ENCODE measurements around the gene YIPF1.

Gene YIPF1

GRCh38 chr1:53889304-53890298, at the start of gene YIPF1:
TSS of gene YIPF1 (minus strand) at chr1:53889797. CDS start at chr1:53888937, 860 bp downstream.
- peak; percentile 86 to 91 (median 91) for DNase-seq

- no peak for DNase-seq
Observed at GRCh38 chr1:53938136-53938830, 48.7 kb upstream of the YIPF1 start.

- no peak for DNase-seq
Observed at GRCh38 chr1:53936430-53936829, 46.8 kb upstream of the YIPF1 start.

- peak in 1 of 3 experiments; percentile 6 for DNase-seq
Observed at GRCh38 chr1:53934170-53934765, 44.7 kb upstream of the YIPF1 start.

GRCh38 chr1:53931523-53931922, 41.9 kb upstream of the YIPF1 start:
- DNase-seq = no peak

- DNase-seq = no peak
Observed at GRCh38 chr1:53930932-53931331, 41.3 kb upstream of the YIPF1 start.

GRCh38 chr1:53929246-53929960, 39.8 kb upstream of the YIPF1 start:
- no peak for DNase-seq

- no peak for DNase-seq
Observed at GRCh38 chr1:53927376-53927881, 37.8 kb upstream of the YIPF1 start.

GRCh38 chr1:53919675-53920066, 30.1 kb upstream of the YIPF1 start:
- no peak for DNase-seq

GRCh38 chr1:53918343-53918742, 28.7 kb upstream of the YIPF1 start:
- no peak for DNase-seq

- DNase-seq = peak in 1 of 3 experiments; percentile 17
Observed at GRCh38 chr1:53913352-53914033, 23.9 kb upstream of the YIPF1 start.

- no peak for DNase-seq
Observed at GRCh38 chr1:53911442-53911841, 21.8 kb upstream of the YIPF1 start.

GRCh38 chr1:53909946-53910345, 20.3 kb upstream of the YIPF1 start:
- no peak for DNase-seq

- no peak for DNase-seq
Observed at GRCh38 chr1:53906121-53906520, 16.5 kb upstream of the YIPF1 start.

- DNase-seq = no peak
Observed at GRCh38 chr1:53905509-53905908, 15.9 kb upstream of the YIPF1 start.

- DNase-seq = peak in 2 of 3 experiments; percentile 20 to 49
Observed at GRCh38 chr1:53902235-53903138, 12.9 kb upstream of the YIPF1 start.

GRCh38 chr1:53899708-53900107, 10.1 kb upstream of the YIPF1 start:
- no peak for DNase-seq

GRCh38 chr1:53899206-53899628, 9.6 kb upstream of the YIPF1 start:
- no peak for DNase-seq

- no peak for DNase-seq
Observed at GRCh38 chr1:53896635-53897229, 7.1 kb upstream of the YIPF1 start.

GRCh38 chr1:53895421-53895820, 5.8 kb upstream of the YIPF1 start:
- no peak for DNase-seq
